GM12878 (cell line): ENCODE measurements around the gene CD99. TPM values are rescaled to one million over a fixed set of nuclear protein-coding genes. Genes with fewer than 3 reads are reported as not detected.

ENCODE experiments used
- ATF3 ChIP-seq: IDR thresholded peaks from 2 replicates; pipeline ENCODE4 v1.6.1; 2011; ENCODE audit warnings: low read depth, mild to moderate bottlenecking, low read length, moderate library complexity, borderline replicate concordance; ENCODE audit errors: extremely low read depth
- BACH1 ChIP-seq: fragments of 450-650 bp; IDR thresholded peaks from 2 replicates; pipeline ENCODE4 v1.6.1; 2017; ENCODE audit warnings: mild to moderate bottlenecking, borderline replicate concordance
- BCL11A ChIP-seq: IDR thresholded peaks from 2 replicates; pipeline ENCODE4 v1.6.1; 2011; ENCODE audit warnings: low read depth, low read length
- CREB1 ChIP-seq: IDR thresholded peaks from 2 replicates; pipeline ENCODE4 v1.6.1; 2012; ENCODE audit warnings: low read depth, mild to moderate bottlenecking, inconsistent platforms
- E2F8 ChIP-seq: fragments of 450-650 bp; IDR thresholded peaks from 2 replicates; pipeline ENCODE4 v1.6.1; 2018; ENCODE audit warnings: mild to moderate bottlenecking, low read depth, moderate library complexity; ENCODE audit not compliant: partially characterized antibody
- EP300 ChIP-seq, 2 experiments: fragments of 150-350 bp in 1 of 2; IDR thresholded peaks; 2 replicates each; pipeline ENCODE4 v1.6.1; 2011 to 2012; ENCODE audit warnings: low read depth in 2 of 2, low read length in 2 of 2, borderline replicate concordance in 1 of 2, improper control_type of control experiment in 1 of 2, inconsistent platforms in 1 of 2; ENCODE audit not compliant: control insufficient read depth in 1 of 2
- GABPA ChIP-seq: IDR thresholded peaks from 2 replicates; pipeline ENCODE4 v1.6.1; 2014; ENCODE audit warnings: antibody characterized with exemption, low read depth, mild to moderate bottlenecking, inconsistent platforms
- IKZF1 ChIP-seq: fragments of 450-650 bp; conservative IDR thresholded peaks from 2 replicates; pipeline ENCODE4 v1.6.1; 2017; ENCODE audit warnings: antibody characterized with exemption, mild to moderate bottlenecking
- IRF4 ChIP-seq: IDR thresholded peaks from 2 replicates; pipeline ENCODE4 v1.6.1; 2011; ENCODE audit warnings: low read depth, low read length
- KLF5 ChIP-seq: fragments of 450-650 bp; IDR thresholded peaks from 2 replicates; pipeline ENCODE4 v1.6.1; 2014; ENCODE audit warnings: mild to moderate bottlenecking; ENCODE audit not compliant: partially characterized antibody
- MXI1 ChIP-seq: fragments of 150-350 bp; IDR thresholded peaks from 2 replicates; pipeline ENCODE4 v1.6.1; 2011; ENCODE audit warnings: low read depth, mild to moderate bottlenecking, inconsistent platforms, low read length, improper control_type of control experiment
- NBN ChIP-seq: fragments of 450-650 bp; IDR thresholded peaks from 2 replicates; pipeline ENCODE4 v1.6.1; 2016
- PAX8 ChIP-seq: fragments of 450-650 bp; IDR thresholded peaks from 2 replicates; pipeline ENCODE4 v1.6.1; 2017; ENCODE audit warnings: mild to moderate bottlenecking, moderate library complexity
- RBBP5 ChIP-seq: fragments of 200-600 bp; sonication (generic); conservative IDR thresholded peaks from 2 replicates; pipeline ENCODE4 v1.6.1; 2016
- RELB ChIP-seq: fragments of 450-650 bp; IDR thresholded peaks from 2 replicates; pipeline ENCODE4 v1.6.1; 2017; ENCODE audit warnings: low read depth, mild to moderate bottlenecking, moderate library complexity
- RFX5 ChIP-seq: IDR thresholded peaks from 2 replicates; pipeline ENCODE4 v1.6.1; 2011; ENCODE audit warnings: low read depth, low read length, improper control_type of control experiment
- SPI1 ChIP-seq: IDR thresholded peaks from 2 replicates; pipeline ENCODE4 v1.6.1; 2011; ENCODE audit warnings: low read depth, mild to moderate bottlenecking, low read length, moderate library complexity, borderline replicate concordance; ENCODE audit not compliant: insufficient read depth
- TCF3 ChIP-seq: IDR thresholded peaks from 2 replicates; pipeline ENCODE4 v1.6.1; 2012; ENCODE audit warnings: low read depth, mild to moderate bottlenecking, low read length, borderline replicate concordance; ENCODE audit not compliant: insufficient read depth
- polyA plus RNA-seq, 11 experiments: library from polyadenylated mRNA; depleted of rRNA in 4 of 11; unstranded in 6 of 11; stranded (reverse) in 5 of 11; fragments of >200 nt; fragmentation: Nextera tagmentation in 4 of 11; fragmentation: Illumina TruSeq in 1 of 11; extraction: Ambion mirVana in 4 of 11; extraction: Trizol in 1 of 11; gene quantifications; 1 replicate in 1 of 11; 2 replicates in 10 of 11; pipeline versions ENCODE4 v1.2.1 to v1.2.3, GENCODE V29; 2011 to 2016; ENCODE audit warnings: inconsistent platforms in 2 of 11, missing spikeins in 2 of 11, low read depth in 1 of 11
- total RNA-seq, 4 experiments: library from RNA; depleted of rRNA in 3 of 4; stranded (reverse); fragments of >200 nt in 3 of 4; fragmentation: Illumina TruSeq in 1 of 4; extraction: Trizol in 1 of 4; gene quantifications; 2 replicates each; pipeline versions ENCODE4 v1.2.1 to v1.2.3, GENCODE V29; 2013 to 2021
- TF ChIP-seq, protein P1 (sequence below): IDR thresholded peaks from 2 replicates; pipeline ENCODE4 v1.6.1; 2011; ENCODE audit warnings: mild to moderate bottlenecking, low read depth, low read length, moderate library complexity; ENCODE audit not compliant: insufficient replicate concordance
- TF ChIP-seq, protein P2 (sequence below): IDR thresholded peaks from 2 replicates; pipeline ENCODE4 v1.6.1; 2012; ENCODE audit warnings: low read depth, low read length, improper control_type of control experiment
- TF ChIP-seq, protein P3 (sequence below): fragments of 450-650 bp; IDR thresholded peaks from 2 replicates; pipeline ENCODE4 v1.6.1; 2016; ENCODE audit warnings: mild to moderate bottlenecking

CD99 gene
- total and polyA plus RNA-seq, 10 of the 15 experiments (the other 5 are each of a cell fraction or from before 2014, with no cell fraction given), result 24.8 to 242 (median 158) TPM

- TF ChIP-seq E2F8, result peak; percentile 34
- TF ChIP-seq, protein P1, sequence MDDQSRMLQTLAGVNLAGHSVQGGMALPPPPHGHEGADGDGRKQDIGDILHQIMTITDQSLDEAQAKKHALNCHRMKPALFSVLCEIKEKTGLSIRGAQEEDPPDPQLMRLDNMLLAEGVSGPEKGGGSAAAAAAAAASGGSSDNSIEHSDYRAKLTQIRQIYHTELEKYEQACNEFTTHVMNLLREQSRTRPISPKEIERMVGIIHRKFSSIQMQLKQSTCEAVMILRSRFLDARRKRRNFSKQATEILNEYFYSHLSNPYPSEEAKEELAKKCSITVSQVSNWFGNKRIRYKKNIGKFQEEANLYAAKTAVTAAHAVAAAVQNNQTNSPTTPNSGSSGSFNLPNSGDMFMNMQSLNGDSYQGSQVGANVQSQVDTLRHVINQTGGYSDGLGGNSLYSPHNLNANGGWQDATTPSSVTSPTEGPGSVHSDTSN, result peak; percentile 88
- TF ChIP-seq NBN, result peak; percentile 72
- TF ChIP-seq IKZF1, result 0 out of 2 replicates have a peak, but pooled peaks have one; percentile 13
- TF ChIP-seq, protein P2, sequence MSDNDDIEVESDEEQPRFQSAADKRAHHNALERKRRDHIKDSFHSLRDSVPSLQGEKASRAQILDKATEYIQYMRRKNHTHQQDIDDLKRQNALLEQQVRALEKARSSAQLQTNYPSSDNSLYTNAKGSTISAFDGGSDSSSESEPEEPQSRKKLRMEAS, result peak; percentile 42; the same call in 1 of the 2 replicates
- TF ChIP-seq BACH1, result peak; percentile 92
- peak; percentile 15 to 78; a peak in 1 of 4 replicates for TF ChIP-seq EP300 (IDR thresholded peaks at IDR 0.05; ENCODE audit: borderline replicate concordance in 1 of 2, control insufficient read depth in 1 of 2, low read depth in 2 of 2, low read length in 2 of 2)
- peak; percentile 97 for TF ChIP-seq TCF3
- TF ChIP-seq PAX8, result peak; percentile 98
- TF ChIP-seq RFX5, result no peak
- 0 out of 2 replicates have a peak, but pooled peaks have one; percentile 5 for TF ChIP-seq IRF4
- TF ChIP-seq, protein P3, sequence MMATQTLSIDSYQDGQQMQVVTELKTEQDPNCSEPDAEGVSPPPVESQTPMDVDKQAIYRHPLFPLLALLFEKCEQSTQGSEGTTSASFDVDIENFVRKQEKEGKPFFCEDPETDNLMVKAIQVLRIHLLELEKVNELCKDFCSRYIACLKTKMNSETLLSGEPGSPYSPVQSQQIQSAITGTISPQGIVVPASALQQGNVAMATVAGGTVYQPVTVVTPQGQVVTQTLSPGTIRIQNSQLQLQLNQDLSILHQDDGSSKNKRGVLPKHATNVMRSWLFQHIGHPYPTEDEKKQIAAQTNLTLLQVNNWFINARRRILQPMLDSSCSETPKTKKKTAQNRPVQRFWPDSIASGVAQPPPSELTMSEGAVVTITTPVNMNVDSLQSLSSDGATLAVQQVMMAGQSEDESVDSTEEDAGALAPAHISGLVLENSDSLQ, result peak; percentile 91
- peak; percentile 72 for TF ChIP-seq GABPA
- TF ChIP-seq MXI1, result peak; percentile 86
- TF ChIP-seq ATF3, result no peak
- peak; percentile 77; the same call in 1 of the 2 replicates for TF ChIP-seq RELB
- peak; percentile 81 for TF ChIP-seq KLF5
- TF ChIP-seq SPI1, result peak; percentile 49; the same call in 1 of the 2 replicates
- TF ChIP-seq RBBP5, result no peak
- 0 out of 2 replicates have a peak, but pooled peaks have one; percentile 18 for TF ChIP-seq BCL11A
- TF ChIP-seq CREB1, result 0 out of 2 replicates have a peak, but pooled peaks have one; percentile 26
Measured at GRCh38 chrX:2707334-2707760, 16.3 kb downstream of the CD99 start (continued).
